Endodermal cell (in vitro differentiated cells): Measurements from ENCODE around the gene GAB4. TPM values are rescaled to one million over a fixed set of nuclear protein-coding genes. Genes with fewer than 3 reads are reported as not detected.
"Not testable (repeated sequence)": the region's sequence is repeated elsewhere in the genome, so short reads cannot be mapped to it uniquely, and the experiment has no call there.

ENCODE experiments used
- DNase-seq: peaks from one replicate; pipeline ENCODE4 v3.0.0-alpha.2; 2017
- H3K27ac ChIP-seq: 2 replicates; pipeline ENCODE4 v1.5.1; 2013; ENCODE audit warnings: mild to moderate bottlenecking, low read depth, low read length, moderate library complexity
- H3K27me3 ChIP-seq: 2 replicates; pipeline ENCODE4 v1.6.1; 2013; ENCODE audit warnings: mild to moderate bottlenecking, low read length, moderate library complexity; ENCODE audit not compliant: insufficient read depth, control insufficient read depth, poor library complexity, severe bottlenecking
- H3K36me3 ChIP-seq: 2 replicates; pipeline ENCODE4 v1.7.0; 2013; ENCODE audit warnings: mild to moderate bottlenecking, low read length, moderate library complexity; ENCODE audit not compliant: control insufficient read depth, insufficient read depth
- H3K4me1 ChIP-seq: one replicate; pipeline ENCODE4 v1.7.0; 2013; ENCODE audit warnings: low read length; ENCODE audit not compliant: control insufficient read depth, insufficient read depth
- H3K4me3 ChIP-seq: 2 replicates; pipeline ENCODE4 v1.5.1; 2013; ENCODE audit warnings: mild to moderate bottlenecking, low read length, moderate library complexity
- H3K9ac ChIP-seq: 2 replicates; pipeline ENCODE4 v1.6.1; 2013; ENCODE audit warnings: mild to moderate bottlenecking, low read length, moderate library complexity; ENCODE audit not compliant: poor library complexity, severe bottlenecking; ENCODE audit errors: extremely low read depth
- H3K9me3 ChIP-seq: 2 replicates; pipeline ENCODE4 v1.6.1; 2013; ENCODE audit warnings: mild to moderate bottlenecking, low read length, moderate library complexity; ENCODE audit not compliant: control insufficient read depth
- H3K27ac Mint-ChIP-seq: 2 replicates; pipeline ENCODE4 v1.8.0; 2020; ENCODE audit warnings: mixed read lengths
- H3K27me3 Mint-ChIP-seq: 2 replicates; pipeline ENCODE4 v1.8.0; 2021; ENCODE audit warnings: mild to moderate bottlenecking, mixed read lengths; ENCODE audit not compliant: insufficient read depth
- H3K36me3 Mint-ChIP-seq: 2 replicates; pipeline ENCODE4 v1.8.0; 2020; ENCODE audit warnings: low read depth, mixed read lengths
- H3K4me1 Mint-ChIP-seq: 2 replicates; pipeline ENCODE4 v1.8.0; 2020; ENCODE audit warnings: mixed read lengths
- H3K4me3 Mint-ChIP-seq: 2 replicates; pipeline ENCODE4 v1.8.0; 2020; ENCODE audit warnings: mild to moderate bottlenecking, moderate library complexity, mixed read lengths
- H3K9me3 Mint-ChIP-seq: 2 replicates; pipeline ENCODE4 v1.8.0; 2020; ENCODE audit warnings: mild to moderate bottlenecking, mixed read lengths
- CTCF ChIP-seq: fragments of 200-600 bp; sonication (generic); conservative IDR thresholded peaks from 2 replicates; pipeline ENCODE4 v1.5.0; 2021; ENCODE audit warnings: antibody characterized with exemption, mild to moderate bottlenecking
- WGBS, 2 experiments: methylation state at CpG; one replicate each; pipeline versions ENCODE4 v1.1.5 to v1.1.7; 2013; ENCODE audit warnings: missing lambda C conversion rate in 2 of 2, mixed read lengths in 1 of 2; ENCODE audit not compliant: insufficient coverage in 1 of 2, insufficient read length in 1 of 2; 5-methylcytosine and 5-hydroxymethylcytosine counted together
- total RNA-seq, 2 donors: library from RNA; stranded (reverse); fragmentation: NEBNext Ultra II Directional in 1 of 2; extraction: Animal tissue kit (Norgen Biotek cat#: 25700) in 1 of 2; gene quantifications; 2 replicates in 1 of 2; 3 replicates in 1 of 2; pipeline ENCODE4 v1.2.1, GENCODE V29; 2021

GAB4 gene
- total RNA-seq, 2 donors from 2014 or later = 0.22 TPM; not detected in 1

DNA sequence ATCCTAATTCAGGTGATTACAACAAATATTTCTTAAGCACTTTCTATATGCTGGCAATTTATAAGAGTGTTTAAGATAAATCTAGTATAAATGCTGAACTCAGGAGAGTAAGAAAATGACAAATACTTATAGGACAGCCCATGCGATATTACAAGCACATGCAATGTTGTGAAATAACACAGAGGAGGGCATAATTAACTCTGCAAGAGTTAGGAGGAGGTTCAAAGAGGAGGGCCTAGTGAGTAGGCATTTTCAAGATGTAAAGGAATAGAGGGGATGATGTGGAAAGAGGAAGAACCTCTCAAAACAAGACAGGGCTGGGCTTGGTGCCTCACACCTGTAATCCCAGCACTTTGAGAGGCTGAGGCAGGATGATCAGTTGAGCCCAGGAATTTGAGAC lies 39.6 kb upstream of the GAB4 start:
- TF ChIP-seq CTCF = no peak
- no peaks in the 10 kb centered on the region for H3K9me3 Mint-ChIP-seq
- DNase-seq = no peak
- Histone ChIP-seq H3K27ac (no peak overlapping the region), H3K36me3 (no peaks in the 10 kb centered on the region), H3K9ac (no peak overlapping the region), H3K4me3 (no peak overlapping the region), H3K27me3 (no peaks in the 10 kb centered on the region), H3K4me1 (no peaks in the 10 kb centered on the region), H3K9me3 (no peaks in the 10 kb centered on the region)
- 93 to 100% methylated on average over 1 of the region's 1 CpG for WGBS, 2 experiments
- H3K4me3 Mint-ChIP-seq = no peak overlapping the region
- peaks cover 5% of the 10 kb centered on the region for H3K27me3 Mint-ChIP-seq
- H3K27ac Mint-ChIP-seq = no peak overlapping the region
- H3K4me1 Mint-ChIP-seq = no peaks in the 10 kb centered on the region
- no peaks in the 10 kb centered on the region for H3K36me3 Mint-ChIP-seq

DNA sequence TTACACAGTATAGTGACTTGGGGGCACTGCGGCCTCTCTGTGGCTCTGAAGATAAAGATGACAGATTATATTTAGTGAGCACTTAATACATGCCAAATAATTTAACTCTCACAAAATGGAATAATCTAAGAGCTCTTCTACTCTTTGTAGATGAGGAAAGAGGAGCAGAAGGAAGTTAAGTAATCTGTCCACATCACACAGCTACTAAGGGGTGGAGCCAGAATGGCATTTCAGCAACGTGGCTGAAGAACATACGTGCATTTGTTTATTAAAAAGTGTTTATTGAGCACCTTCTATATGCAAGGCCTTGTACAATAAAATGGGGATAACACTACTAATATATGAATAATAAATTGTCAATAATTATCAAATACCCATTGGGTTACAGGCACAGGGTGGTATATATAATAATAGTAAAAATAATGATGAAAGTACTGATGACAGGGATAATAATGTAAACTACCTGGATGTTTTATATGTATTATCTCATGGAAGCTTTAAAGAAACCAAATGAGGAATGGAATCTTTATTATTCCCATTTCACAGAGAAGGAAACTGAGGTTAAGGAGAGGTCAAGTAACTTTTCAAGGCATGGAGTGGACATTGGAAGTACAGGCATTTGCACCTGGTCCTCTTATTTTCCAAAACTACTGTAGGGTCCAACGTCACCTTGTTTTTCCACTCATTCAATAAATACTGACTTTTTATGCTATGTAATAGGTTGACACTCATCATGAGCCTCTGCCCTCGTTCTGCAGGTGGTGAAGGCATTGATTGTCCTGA lies 38.7 kb upstream of the GAB4 start:
- no peak overlapping the region for H3K4me3 Mint-ChIP-seq
- H3K27ac Mint-ChIP-seq = no peak overlapping the region
- Histone ChIP-seq H3K36me3 (no peaks in the 10 kb centered on the region), H3K27ac (no peak overlapping the region), H3K27me3 (no peaks in the 10 kb centered on the region), H3K9ac (no peak overlapping the region), H3K4me3 (no peak overlapping the region), H3K4me1 (no peaks in the 10 kb centered on the region), H3K9me3 (no peaks in the 10 kb centered on the region)
- no peak for DNase-seq
- no peaks in the 10 kb centered on the region for H3K9me3 Mint-ChIP-seq
- H3K36me3 Mint-ChIP-seq = no peaks in the 10 kb centered on the region
- H3K27me3 Mint-ChIP-seq = peaks cover 2% of the 10 kb centered on the region
- H3K4me1 Mint-ChIP-seq = no peaks in the 10 kb centered on the region
- no peak for TF ChIP-seq CTCF
- 43 to 62% methylated on average over 1 to 4 of the region's 5 CpGs for WGBS, 2 experiments

DNA sequence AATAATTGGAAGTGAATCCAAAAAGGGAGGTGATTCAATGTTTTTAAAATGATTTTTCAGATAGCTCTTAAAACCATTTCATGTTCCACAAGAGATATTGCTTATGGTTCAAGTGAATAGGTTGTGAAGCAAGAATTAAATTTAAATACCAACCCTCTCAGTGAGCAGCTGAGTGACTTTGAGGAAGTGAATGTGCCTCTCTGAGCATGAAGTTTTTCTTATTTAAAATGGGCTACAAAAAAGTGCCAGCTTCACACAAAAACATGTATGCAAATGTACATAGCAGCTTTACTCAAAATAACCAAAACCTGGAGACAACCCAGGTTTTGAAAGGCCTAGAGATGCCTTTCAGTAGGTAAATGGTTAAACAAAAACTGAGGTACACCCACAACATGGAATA lies 35.5 kb upstream of the GAB4 start:
- Mint-ChIP-seq H3K4me1 (no peaks in the 10 kb centered on the region), H3K9me3 (no peaks in the 10 kb centered on the region), H3K27ac (no peak overlapping the region), H3K36me3 (no peaks in the 10 kb centered on the region), H3K4me3 (no peak overlapping the region), H3K27me3 (no peaks in the 10 kb centered on the region)
- no peaks in the 10 kb centered on the region for H3K36me3 ChIP-seq
- no peak for TF ChIP-seq CTCF
- no peaks in the 10 kb centered on the region for H3K4me1 ChIP-seq
- H3K9ac ChIP-seq = no peak overlapping the region
- no peaks in the 10 kb centered on the region for H3K27me3 ChIP-seq
- no peak overlapping the region for H3K4me3 ChIP-seq
- H3K9me3 ChIP-seq = no peaks in the 10 kb centered on the region
- no peak overlapping the region for H3K27ac ChIP-seq
- DNase-seq = no peak

- H3K27ac Mint-ChIP-seq, H3K27ac ChIP-seq, H3K4me1 ChIP-seq, H3K4me1 Mint-ChIP-seq, H3K4me3 Mint-ChIP-seq, H3K36me3 ChIP-seq, H3K4me3 ChIP-seq, H3K9me3 ChIP-seq, H3K36me3 Mint-ChIP-seq, H3K27me3 ChIP-seq, H3K9me3 Mint-ChIP-seq, H3K9ac ChIP-seq, DNase-seq: not testable (repeated sequence)
- 84 to 92% methylated on average over 15 to 31 of the region's 56 CpGs for WGBS, 2 experiments
- H3K27me3 Mint-ChIP-seq = peaks cover 30% of the 10 kb centered on the region
These were observed 29.1 kb upstream of the GAB4 start for GRCh38 chr22:17036842-17037711.
